Stimulated activated CD4-positive, alpha-beta T cell treated with anti-CD3 and anti-CD28 coated beads, Interleukin-2, amount 100 ng/mL, for 48 hours (primary cell): ENCODE measurements around the gene POLN.

Source experiments
- DNase-seq, 2 donors: peaks; one replicate each; pipeline ENCODE4 v3.0.0-alpha.2; 2020

Gene POLN

GRCh38 chr4:2154215-2154740 lies 87.6 kb downstream of the POLN start:
- no peak for DNase-seq

- no peak for DNase-seq
Observed at GRCh38 chr4:2151544-2151943, 90.4 kb downstream of the POLN start.

- no peak for DNase-seq
Observed at GRCh38 chr4:2150076-2150475, 91.8 kb downstream of the POLN start.

GRCh38 chr4:2142630-2143427 lies 99.1 kb downstream of the POLN start:
- DNase-seq = no peak

GRCh38 chr4:2141762-2142451 lies 100.0 kb downstream of the POLN start:
- peak in 1 of 2 donors; percentile 8 for DNase-seq

- DNase-seq = no peak
Observed at GRCh38 chr4:2141022-2141761, 100.7 kb downstream of the POLN start.

GRCh38 chr4:2138846-2139500 lies 102.9 kb downstream of the POLN start:
- DNase-seq = no peak

- no peak for DNase-seq
Observed at GRCh38 chr4:2136726-2137125, 105.2 kb downstream of the POLN start.

- no peak for DNase-seq
Observed at GRCh38 chr4:2135083-2135482, 106.8 kb downstream of the POLN start.

GRCh38 chr4:2132438-2132837 lies 109.5 kb downstream of the POLN start:
- no peak for DNase-seq

- no peak for DNase-seq
Observed at GRCh38 chr4:2127609-2128332, 114.2 kb downstream of the POLN start.

GRCh38 chr4:2126309-2127043 lies 115.4 kb downstream of the POLN start:
- no peak for DNase-seq

GRCh38 chr4:2125831-2126230 lies 116.1 kb downstream of the POLN start:
- DNase-seq = no peak

- DNase-seq = no peak
Observed at GRCh38 chr4:2125023-2125422, 116.9 kb downstream of the POLN start.

- no peak for DNase-seq
Observed at GRCh38 chr4:2116687-2117400, 125.1 kb downstream of the POLN start.

GRCh38 chr4:2105559-2105958 lies 136.4 kb downstream of the POLN start:
- DNase-seq = no peak

- DNase-seq = no peak
Observed at GRCh38 chr4:2104556-2105345, 137.2 kb downstream of the POLN start.

- no peak for DNase-seq
Observed at GRCh38 chr4:2103843-2104547, 137.9 kb downstream of the POLN start.

- DNase-seq = no peak
Observed at GRCh38 chr4:2103127-2103842, 138.6 kb downstream of the POLN start.
